Epidermal melanocyte (primary cell): ENCODE data around the gene TRIM47.

Experiments used
- DNase-seq: peaks from one replicate; pipeline ENCODE4 v3.0.0; 2011; ENCODE audit warnings: low spot score; ENCODE audit not compliant: insufficient read length

TRIM47 gene

GRCh38 chr17:75847614-75848522 is 30.5 kb downstream of the TRIM47 start:
- no peak for DNase-seq

- no peak for DNase-seq
Observed at GRCh38 chr17:75846692-75847613, 31.4 kb downstream of the TRIM47 start.

- DNase-seq = no peak
Observed at GRCh38 chr17:75845933-75846691, 32.3 kb downstream of the TRIM47 start.

GRCh38 chr17:75845058-75845711 is 33.2 kb downstream of the TRIM47 start:
- no peak for DNase-seq

- DNase-seq = no peak
Observed at GRCh38 chr17:75844530-75845057, 33.8 kb downstream of the TRIM47 start.

GRCh38 chr17:75843577-75844529 is 34.5 kb downstream of the TRIM47 start, which contains the start of gene UNC13D:
TSS of gene UNC13D (minus strand) at chr17:75844404. CDS start at chr17:75844337, 67 bp downstream.
- no peak for DNase-seq

GRCh38 chr17:75842963-75843576 is 35.3 kb downstream of the TRIM47 start:
- DNase-seq = no peak

- DNase-seq = no peak
Observed at GRCh38 chr17:75842411-75842810, 36.0 kb downstream of the TRIM47 start.

GRCh38 chr17:75840799-75841164 is 37.6 kb downstream of the TRIM47 start:
- DNase-seq = no peak

GRCh38 chr17:75839942-75840798 is 38.2 kb downstream of the TRIM47 start:
- DNase-seq = no peak

- DNase-seq = no peak
Observed at GRCh38 chr17:75838410-75838809, 40.0 kb downstream of the TRIM47 start.

- no peak for DNase-seq
Observed at GRCh38 chr17:75837899-75838298, 40.5 kb downstream of the TRIM47 start.

GRCh38 chr17:75836605-75837004 is 41.8 kb downstream of the TRIM47 start:
- no peak for DNase-seq

- no peak for DNase-seq
Observed at GRCh38 chr17:75835654-75835987, 42.8 kb downstream of the TRIM47 start.

GRCh38 chr17:75834928-75835653 is 43.3 kb downstream of the TRIM47 start:
- DNase-seq = no peak

GRCh38 chr17:75834279-75834920 is 44.0 kb downstream of the TRIM47 start:
- DNase-seq = no peak
